SKM-1 treated with dmso at 0.1 percent for 144 hours (cell line): ENCODE results near the gene RELT.

ENCODE experiments used
- DNase-seq: peaks from one replicate; lab custom pipeline; 2025; ENCODE audit not compliant: unreplicated experiment; lab: John Stamatoyannopoulos, UW

Gene RELT

DNA sequence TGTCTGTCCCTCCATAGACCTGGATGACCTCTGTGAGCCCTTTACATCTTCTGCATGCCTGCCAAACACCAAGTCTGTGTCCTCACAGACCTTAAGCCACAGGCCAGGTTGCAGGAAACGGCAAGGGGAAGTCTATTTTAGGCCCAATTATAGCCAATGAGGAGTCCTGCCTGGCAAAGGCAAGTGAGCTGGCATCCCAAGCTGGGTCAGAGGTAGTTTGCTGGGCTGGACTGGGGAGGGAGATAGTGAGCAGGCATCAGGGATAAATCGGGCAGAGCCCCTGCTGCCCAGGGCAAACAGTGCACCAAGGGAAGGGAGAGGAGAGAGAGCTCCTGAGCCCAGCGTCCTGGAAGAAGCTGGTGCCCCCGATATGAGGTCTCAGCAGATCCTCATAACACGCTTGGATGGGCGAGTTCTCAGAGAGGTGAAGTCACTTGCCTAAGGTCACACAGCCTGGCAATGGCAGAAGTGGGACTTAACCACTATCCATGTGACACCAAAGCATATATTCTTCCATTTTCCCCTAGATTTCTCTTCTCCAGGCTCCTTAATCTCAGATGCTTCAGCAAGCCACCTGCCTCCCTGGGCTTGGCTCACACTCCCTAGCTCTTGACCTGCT lies 3.7 kb upstream of the RELT start:
- DNase-seq = peak; percentile 81

DNA sequence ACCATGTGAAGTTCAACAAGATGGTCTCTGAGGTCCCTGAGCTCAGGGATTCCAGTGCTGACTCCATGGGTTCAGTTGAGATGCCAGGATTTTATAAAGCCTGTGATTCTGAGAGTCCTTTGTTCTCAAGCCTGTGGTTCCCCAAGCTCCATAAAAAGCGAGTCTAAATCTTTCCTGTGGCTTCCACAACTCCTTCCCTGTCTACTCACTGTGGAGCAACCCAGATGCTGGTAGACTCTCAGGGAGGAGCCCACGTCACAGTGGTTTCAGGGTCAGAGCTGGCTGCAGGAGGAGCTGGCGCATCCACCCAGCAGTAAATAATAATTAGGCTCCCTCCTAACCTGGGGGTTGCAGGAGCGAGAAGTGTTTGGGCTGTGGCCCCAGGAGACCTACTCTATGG lies 2.0 kb upstream of the RELT start:
- no peak for DNase-seq

DNA sequence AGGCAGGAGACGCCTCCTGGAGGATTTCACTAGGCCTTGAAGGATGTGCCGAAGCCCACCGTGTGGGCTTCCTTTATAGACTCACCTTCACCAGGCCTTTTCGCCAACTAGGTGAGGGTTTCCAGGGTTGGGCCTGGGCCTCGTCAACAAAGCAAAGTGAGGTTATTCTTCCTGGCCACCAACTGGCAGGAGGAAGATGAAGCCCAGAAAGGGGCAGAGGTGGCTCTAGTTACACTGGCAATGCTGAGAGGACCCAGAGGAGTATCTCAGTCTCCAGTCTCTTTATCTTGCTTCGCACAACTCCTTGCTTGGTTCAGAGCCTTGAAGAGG lies 404 bp upstream of the RELT start:
- DNase-seq = no peak

DNA sequence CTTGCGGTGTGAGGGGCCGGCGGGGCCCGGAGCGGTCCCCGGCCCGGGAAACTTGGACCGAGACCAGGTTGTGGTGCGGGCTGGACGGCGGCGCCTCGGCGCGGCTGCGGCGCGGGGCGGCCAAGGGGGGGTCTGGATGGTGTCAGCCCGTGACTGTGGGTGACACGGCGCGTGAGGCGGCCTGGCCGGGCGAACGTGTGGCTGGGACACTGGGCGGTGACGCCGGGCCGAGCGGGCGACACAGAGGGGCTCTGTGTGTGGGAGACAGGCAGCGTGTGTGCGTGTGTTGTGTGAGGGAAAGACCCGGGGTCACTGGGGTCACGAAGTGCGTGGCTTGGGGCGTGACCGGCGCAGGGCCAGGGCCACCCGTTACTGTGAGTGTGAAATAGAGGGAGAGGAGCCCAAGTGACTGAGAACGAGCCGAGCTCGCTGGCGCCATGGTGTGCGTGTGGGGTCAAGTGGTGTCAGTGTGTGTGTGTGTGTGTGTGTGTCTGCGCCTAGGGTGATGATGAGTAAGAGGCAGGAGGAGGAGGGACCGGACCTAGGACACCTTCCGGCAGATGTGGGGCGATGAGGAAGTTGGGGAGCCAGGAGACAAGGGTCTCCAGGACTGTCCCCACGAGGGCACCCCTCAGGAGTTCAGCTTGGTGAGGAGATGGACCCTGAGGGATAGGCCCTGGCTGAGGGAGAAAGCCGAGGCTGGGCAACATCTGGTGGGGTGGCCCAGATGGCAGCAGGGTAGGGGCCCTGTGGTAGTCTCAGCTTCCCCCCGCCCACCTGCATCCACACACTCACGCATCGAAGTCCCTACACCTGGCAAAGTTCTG lies 817 bp downstream of the RELT start:
- DNase-seq = peak; percentile 67

DNA sequence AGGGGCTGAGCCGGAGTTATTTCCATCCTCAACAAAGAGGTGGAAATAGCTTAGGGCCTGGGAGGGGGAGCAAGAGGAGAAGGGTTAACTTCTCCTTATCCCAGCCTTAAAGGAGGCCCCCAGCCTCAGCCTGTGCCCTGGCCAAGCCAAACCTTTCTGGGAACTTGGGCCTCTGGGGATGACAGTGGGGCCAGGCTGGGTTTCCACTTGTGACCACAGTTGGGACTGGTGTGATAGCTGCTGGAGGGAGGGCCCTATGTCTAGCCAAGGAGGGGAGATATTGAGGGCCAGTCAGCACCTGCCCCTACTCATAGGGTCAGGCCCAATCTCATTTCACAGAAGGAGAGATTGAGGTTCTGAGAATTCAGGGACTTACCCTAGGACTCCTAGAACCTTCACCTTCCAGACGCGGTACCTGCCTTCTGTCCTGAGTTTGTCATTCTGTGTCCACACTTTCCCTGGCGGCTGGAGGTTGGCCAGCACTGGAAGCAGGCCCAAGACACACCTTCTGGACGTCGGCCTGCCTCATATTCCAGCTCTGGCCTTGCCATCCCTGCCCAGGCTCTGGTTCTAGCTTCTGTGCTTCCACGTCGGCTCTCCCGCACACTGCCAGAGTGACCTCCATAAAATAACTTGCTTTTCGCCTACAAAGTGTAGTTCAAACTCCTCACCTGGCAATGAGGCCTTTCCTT lies 3.1 kb downstream of the RELT start:
- no peak for DNase-seq

DNA sequence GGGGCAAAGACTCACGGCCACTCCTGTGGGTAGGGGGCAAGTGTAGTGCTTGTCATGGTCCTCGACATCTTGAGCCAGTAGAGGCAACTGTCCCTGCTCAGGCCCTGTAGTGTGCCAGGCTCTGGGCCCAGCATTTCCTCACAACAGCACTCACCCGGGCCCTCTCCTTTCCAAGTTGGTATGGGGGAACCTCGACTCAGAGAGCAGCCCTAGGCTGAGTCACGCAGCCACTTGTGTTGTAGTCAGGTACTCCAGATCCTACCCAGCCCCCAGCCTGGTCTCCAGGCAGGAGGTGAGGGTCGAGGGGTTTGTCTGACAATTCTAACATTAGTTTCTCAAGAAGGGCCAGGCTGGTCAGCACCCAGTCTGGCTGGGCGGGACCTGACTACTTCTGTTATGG lies 4.1 kb downstream of the RELT start:
- DNase-seq = no peak

DNA sequence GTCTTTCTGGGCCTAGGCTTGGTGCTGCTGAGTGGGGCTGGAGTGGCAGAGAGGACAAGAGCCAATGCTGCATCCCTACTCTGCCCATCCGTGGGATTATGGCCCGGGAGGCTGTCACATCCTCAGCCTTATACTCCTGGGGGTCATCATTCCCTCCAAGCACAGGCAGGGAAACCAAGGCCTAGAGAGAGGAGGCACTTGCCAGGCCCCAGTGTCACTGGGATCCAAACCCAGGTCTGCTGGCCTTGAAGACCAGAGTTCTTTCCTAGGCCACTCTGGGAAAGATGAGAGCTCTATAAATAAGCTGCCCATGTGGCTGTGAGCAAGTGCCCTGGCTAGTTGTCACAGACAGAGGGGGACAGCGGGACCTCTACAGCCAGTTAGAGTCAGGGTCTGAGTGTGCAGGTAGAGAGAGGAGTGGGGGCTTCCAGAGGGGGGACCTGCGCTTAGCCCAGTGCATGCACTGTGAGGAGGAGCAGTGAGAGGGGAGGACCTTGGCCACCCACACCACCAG lies 4.8 kb downstream of the RELT start:
- DNase-seq = no peak

DNA sequence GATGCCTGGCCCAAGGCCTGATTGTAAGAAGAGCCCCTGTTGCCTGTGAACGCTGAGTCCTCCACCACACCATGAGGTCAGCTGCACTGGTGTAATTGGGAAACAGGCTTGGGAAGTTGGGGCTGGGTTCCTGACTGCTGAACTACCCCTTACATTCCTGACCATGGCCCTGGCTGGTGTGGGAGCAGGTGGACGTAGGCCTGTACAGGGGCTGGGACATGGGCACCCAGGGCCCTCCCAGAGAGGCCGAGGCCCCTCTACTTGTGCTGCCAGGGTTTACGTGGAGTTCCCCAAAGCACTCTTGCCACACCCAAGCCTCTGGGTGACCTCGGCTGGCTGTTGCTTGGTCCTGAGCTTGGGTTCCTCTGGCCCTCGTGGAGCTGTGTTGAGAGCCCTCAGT lies 5.4 kb downstream of the RELT start:
- DNase-seq = peak; percentile 46

DNA sequence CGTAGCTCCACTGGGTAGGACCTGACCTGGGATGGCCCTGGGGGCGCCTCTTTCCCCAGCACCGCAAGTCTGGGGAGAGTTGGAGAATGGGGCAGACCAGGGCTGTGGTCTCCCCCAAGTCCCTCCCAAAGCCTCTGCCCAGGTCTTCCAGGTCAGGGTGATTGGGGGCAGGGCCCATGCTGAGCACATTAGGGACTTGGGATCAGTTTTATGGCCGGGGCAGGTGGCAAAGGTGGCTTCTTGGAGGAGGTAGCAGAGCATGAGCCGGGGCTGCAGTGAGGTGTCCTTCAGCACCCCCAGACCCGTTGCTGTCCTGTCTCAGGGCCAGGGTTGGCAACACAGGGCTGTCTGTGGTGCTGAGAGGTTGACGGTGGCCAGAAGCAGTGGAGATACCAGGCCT lies 6.0 kb downstream of the RELT start:
- DNase-seq = no peak

DNA sequence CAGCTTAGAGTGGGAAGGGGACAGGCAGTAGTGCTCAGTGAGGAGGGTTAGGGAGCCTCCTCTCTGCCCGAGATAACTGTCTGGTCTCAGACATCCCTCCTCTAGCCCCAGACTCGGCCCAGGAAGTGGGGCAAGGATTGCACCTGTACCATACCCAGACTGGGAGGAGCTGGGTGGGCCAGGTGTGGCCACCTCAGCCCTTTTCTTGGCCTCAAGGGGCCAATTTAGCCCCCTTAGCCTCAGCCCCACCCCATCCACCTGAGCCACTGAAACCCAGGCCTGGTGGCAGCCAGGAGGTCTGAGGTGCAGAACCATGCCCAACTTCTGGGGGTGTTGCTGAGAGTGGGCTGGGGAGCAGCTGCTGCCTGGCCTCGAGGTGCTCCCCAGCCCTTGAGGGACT lies 6.5 kb downstream of the RELT start:
- no peak for DNase-seq

DNA sequence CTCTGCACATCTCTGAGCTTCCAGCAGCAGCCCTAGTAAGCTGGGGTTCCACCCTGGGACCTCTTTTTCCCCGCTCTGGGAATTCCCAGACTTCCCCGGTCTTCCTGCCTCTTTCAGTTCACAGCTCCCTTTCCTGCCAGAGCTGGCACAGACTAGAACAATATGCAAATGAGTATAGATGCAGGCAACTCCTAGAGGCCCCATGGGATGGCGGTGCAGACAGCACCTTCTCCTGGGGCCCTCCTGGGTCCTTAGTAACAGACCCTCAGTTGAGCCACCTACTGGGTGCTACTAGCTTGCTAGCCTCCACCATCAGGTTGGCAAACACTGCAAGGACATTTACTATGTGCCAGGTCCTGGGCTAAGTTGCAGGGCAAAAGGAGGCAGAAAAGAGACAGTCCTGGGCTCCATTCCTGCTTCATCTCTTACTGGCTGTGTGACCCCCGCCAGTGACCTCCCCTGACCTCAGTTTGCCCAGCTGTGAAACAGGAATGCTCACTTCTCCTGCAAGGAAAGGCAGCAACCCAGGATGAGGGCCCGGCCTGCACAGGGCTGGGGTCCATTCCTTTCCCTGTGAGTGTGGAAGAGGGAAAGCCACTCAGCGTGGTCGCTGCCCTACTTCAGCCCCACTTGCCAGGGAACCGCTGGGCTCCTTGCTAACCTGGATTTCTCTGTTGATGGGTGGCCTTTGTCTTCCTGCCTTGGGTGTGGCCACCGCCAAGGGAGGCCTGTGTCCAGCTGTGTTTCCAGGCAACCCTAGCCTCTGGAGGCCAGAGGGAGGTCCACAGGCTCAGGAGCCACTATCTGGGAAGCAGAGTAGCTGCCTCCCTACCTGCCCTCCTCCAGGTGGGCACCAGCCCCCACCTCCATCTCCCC lies 7.3 kb downstream of the RELT start:
- DNase-seq = no peak

DNA sequence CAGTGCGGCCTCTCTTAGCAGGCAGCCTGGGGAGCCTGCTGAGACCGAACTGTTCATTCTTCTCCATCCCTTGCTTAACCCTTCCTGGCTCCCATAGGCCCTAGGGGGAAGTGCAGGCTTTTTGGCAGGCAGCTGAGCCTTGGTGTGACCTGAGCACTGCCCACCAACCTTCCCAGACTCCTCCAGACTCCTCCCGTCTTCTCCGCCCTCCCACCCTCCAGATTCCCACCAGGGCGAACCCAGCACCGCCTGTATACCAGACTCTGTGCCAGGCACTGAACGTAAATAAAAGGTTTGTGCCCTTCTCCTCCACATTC lies 7.9 kb downstream of the RELT start:
- DNase-seq = no peak

DNA sequence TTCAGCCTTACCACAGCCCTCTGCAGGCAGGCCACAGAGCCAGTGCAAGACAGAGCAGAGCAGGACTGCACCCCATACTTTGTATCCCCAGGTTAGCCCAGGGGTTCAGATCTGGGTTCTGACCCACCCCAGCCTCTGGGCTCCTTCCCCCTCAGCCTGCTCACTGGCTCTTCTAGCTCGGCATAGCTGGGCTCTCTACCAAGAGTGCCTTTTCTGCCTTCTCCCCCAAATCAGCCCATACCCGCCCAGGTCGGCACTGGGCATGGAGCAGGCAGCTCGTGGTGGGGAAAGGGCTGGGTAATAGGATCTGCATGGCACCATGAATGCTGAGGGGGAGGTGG lies 8.3 kb downstream of the RELT start:
- no peak for DNase-seq

DNA sequence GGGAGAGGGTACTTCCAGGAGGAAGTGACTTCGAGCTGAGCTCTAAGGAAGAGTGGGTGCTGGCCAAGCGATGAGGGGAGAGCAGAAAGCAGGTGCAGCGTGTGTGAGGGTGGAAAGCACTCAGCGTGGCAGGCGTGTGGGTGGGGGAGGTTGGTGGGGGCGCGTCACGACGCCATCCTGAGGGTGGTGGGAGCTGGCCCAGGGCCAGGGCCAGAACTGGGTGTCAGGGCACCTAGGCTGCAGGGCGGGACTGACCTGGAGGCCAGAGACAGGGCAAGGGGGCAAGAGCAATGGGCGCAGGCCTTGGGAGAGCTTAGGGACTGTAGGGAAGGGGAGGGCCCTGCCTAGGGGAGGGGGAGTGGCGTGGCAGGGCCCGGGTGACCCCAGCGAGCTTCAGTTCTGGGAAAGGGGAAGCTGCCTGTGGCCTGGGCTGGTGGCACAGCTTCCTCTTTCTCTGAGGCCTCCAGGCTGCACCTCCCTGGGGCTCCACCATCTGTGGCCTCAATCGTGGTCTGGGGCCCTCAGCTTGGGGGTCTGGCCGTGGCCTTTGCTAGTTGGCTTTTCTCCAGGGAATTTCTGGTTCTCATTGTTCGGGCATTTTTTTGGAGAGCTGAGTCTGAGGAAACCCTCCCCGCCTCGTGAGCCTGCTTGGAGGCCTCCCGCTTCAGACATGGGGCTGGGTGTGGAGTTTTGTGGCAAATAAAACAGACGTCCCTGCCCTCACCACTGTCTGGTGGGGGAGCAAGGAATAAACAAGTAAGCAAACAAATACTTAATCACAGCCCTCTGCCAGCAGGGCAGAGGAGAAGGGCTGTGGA lies 8.9 kb downstream of the RELT start:
- DNase-seq = peak; percentile 94

DNA sequence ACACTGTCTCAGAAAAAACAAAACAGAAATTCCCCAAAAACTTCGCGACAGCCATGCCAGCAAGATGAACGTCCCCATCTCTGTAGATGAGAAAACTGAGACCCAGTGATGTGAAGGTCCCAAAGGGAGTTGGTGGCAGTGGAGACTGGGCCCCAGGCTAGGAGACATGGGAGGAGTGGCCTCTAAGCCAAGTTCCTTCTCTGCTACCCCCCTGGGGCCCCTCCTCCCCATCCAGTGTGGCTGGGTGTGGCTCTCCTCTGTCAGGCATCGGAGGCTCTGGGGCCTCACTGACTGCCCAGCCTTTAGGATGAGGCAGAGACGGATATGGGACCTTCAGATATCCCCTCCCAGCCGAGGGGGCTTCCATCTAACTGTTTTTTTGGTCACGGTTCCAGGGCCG lies 9.8 kb downstream of the RELT start:
- peak; percentile 89 for DNase-seq

DNA sequence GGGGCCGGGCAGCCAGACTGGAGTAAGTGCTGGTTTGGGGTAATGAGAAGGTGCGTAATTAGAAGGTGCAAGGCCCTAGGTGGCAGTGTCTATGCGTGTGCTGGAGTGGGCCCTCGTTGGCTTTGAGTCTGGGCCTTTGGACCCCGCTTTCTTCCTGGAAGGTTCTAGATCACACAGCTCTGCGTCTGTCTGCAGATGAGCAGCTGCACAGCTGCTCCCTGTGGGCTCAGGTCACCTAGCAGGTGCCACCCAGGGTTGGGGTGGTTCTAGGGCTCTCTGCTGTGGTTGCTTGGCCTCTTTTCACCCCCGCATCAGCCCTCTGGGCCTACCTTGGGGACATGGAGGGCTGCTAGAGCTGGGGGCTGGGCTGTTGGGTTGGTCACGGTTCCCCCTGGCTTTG lies 10.3 kb downstream of the RELT start:
- no peak for DNase-seq

DNA sequence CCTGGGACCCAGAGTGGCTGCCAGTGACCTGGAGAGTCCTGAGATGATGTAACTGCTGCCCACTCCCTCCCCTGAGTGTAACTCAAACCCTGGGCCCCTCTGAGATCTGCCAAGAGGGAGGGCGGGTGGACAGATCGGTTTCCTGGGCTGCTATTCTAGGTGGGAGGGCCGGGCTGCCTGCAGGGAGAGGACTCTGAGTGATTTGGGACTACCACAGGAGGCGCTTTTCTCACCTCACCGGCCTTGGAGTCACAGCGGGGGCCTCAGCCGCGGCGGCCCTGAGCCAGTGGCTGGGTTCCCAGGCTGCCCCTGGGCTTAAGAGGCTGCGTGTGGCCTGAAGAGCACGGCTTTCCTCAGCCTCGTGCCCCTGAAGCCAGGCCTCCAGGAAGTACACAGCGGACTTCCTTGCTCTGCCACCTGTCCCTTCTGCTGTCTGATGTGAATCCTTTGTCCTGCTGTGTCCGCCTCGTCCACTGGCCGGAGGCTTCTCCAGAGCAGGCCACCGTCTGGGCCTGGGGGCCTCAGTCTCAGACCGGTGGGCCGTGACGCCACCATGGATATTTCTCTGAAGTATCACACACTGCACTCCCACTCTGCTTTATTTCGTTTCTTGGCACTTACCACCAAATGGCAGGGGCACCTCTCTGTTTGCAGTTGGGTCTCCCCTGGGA lies 11.5 kb downstream of the RELT start:
- peak; percentile 60 for DNase-seq

DNA sequence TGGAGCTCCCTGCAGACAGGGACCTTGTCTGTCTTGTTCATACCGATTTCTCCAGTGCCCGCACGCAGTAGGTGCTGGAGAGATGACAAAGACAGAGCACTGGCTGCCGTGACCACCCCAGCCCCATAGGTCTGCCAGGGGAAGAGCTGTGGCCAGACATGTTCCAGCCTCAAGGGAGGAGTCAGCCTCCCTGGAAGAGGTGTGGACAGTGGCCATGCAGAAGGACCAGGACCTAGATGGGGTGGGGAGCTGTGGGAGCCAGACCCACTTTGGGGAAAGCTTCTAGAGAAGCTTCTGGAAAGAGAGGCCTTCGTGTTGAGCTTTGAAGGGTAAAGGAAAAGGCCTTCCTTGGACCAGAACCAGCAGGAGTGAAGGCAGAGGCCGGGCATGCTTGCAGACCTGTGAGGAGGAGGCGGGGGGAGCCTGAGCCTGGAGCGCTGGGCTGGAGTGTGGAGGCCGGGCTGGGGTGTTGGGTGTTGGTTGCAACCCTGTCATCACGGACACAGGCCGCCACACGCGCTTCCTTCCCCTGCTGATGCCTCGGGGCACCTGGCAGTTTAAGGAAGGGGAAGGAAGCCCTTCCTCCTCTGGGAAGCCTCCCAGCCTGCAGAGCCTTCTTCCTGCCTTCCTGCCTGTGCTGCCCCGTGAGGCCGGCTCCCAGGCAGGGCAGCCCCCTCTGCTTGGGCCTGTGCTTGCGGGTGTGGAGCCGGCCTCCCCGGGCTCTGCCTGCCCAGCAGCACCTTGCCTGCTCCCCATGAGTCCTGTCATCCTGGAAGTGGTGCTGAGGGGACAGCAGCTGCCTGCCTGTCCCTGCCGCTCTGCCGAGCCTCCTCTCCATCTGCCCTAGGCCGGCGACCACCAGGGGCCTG lies 12.3 kb downstream of the RELT start:
- peak; percentile 63 for DNase-seq

DNA sequence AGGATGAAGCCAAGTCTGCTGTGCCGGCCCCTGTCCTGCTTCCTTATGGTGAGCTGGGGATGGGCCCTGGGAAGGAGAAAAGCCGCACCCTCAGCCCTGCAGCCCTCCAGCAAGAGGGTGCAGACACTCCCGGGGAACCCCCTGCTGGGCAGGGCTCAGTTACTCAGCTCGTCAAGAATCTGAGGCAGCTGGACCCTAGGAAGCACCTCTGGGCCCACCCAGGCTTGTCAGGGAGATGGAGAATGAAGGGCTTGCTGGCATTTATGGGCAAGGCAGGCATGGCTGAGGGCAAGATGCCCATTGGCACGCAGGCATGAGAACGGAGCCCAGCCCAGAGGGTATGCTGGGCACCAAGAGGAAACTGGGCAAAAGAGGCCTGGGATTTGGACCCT lies 12.9 kb downstream of the RELT start:
- no peak for DNase-seq
